A172 (cell line): ENCODE data around the gene KCNJ3. TPM values are rescaled to one million over a fixed set of nuclear protein-coding genes. Genes with fewer than 3 reads are reported as not detected.
A peak's percentile ranks its signal among the peaks of the same experiment; 100 is the strongest.

Experiments
- DNase-seq: peaks from one replicate; pipeline ENCODE4 v3.0.0-alpha.2; 2015; ENCODE audit warnings: low spot score
- total RNA-seq: library from RNA; depleted of rRNA; stranded (reverse); fragments of >200 nt; shearing (Covaris generic); gene quantifications from 2 replicates; pipeline ENCODE4 v1.2.3, GENCODE V29; 2014; rRNA removed

The KCNJ3 gene, protein sequence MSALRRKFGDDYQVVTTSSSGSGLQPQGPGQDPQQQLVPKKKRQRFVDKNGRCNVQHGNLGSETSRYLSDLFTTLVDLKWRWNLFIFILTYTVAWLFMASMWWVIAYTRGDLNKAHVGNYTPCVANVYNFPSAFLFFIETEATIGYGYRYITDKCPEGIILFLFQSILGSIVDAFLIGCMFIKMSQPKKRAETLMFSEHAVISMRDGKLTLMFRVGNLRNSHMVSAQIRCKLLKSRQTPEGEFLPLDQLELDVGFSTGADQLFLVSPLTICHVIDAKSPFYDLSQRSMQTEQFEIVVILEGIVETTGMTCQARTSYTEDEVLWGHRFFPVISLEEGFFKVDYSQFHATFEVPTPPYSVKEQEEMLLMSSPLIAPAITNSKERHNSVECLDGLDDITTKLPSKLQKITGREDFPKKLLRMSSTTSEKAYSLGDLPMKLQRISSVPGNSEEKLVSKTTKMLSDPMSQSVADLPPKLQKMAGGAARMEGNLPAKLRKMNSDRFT
- 0.02 TPM in 1 of 2 replicates, not detected in the other for total RNA-seq

DNA sequence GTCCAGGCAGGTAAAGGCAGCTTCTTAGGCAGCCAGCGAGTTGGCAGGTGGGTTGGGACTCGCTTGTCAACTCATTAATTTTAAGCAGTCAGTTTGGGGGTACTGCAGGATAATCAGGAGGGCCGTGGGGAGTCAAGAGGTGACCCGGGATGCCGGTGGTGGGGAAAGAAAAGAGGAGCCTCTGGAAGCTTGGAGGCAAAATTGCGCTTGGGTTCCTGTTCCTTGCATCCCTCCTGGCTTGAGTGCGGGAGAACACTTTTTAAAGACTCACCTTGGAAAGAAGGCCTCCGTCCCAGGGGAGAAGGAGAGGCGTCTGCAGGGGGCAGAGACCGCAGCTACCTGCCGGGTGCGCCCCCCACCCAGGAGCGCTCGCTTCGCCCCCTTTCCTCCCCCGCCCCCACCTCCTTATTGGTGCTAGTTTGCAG is at the start of gene KCNJ3:
TSS of gene KCNJ3 (plus strand) at position 400 of the 425 bp plus-strand sequence. CDS start 81 bp downstream, outside the sequence.
- DNase-seq, result no peak

DNA sequence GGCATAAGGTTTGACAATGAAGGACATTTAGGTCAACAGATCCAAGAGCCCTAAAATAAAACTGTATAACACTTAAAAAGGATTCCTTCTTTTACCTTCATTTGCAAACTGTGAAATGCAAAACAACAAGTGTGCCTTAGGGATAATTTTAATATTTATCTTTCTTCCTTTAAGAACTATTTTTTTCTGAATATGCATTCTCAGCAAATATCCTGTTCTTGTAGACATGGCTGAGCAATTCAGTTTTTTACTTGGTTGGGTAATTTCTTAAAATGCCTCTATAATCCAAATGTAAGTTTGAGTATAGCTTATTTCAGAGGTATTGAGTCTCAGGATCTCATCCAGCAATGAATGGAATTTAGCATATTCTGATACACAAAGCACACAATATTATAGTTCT is 43.0 kb upstream of the KCNJ3 start:
- DNase-seq, result no peak

DNA sequence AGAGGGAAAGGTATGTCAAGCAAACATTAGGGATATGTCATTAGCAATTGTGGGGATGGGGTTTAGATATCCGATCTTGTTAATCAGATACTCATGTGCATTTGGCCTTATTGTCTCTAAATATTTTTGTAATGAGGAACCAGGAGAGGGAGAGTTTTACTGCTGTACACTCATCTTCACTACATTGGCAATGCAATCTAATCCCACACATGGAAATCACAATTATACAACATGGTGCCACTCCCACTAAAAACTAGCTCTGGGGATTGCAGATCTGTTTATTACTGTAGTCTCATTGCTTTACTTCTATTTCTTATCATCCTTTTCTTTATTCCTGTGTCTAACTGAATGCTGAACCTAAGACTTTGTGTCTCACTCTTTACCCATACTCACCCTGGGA is 39.6 kb upstream of the KCNJ3 start:
- DNase-seq, result no peak

DNA sequence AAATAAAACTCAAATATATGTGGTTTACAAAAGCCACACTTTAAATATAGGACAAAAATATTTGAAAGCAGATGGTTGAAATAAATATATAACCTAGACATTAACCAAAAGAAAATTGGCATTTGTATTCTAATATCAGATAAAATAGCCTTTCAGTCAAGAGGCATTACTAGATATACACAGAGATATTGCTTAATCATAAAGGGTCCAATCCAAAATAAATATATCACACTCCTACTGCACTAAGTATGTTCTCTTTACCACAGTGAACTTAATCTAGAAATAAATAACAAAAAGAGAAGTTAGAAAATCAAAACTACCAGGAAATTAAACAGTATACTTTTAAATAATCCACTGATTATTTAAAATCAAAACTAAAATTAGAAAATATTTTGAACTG is 34.2 kb upstream of the KCNJ3 start:
- no peak for DNase-seq

DNA sequence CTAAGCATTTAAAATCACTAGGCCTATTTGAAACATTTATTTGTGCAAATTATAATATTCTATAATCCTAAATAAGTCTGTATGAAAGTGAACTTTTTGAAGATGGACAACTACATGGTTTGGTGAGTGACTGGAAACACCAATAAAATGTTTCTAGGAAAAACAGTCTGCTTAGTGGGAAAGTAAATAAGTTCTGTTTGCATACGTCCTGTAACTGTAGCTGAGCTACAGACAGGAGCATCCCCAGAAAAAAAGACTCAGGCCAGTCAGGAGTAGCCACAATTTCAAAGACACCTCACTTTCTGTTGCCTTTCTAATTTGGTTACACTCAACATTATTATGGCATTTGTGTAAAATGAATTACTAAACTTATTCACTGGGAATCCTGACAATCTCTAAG is 28.4 kb upstream of the KCNJ3 start:
- no peak for DNase-seq

DNA sequence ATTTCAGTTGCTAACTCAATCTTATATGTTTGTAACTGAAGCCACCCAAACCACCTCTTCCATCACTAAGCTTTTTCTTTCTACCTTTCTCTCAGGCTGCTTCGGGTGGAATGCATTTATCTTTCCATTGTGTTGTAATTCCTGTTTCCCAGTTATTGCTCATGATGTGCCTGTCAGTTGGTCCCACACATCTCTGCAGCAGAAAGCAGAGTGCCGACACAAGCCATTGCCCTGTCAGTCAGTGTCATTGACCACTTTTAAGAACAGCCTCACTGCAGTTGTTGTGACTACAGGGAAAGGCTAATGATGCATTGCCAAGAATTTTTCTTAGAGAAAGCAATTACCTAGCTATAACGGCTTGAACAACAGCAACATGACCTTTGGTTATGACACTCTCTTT is 24.8 kb upstream of the KCNJ3 start:
- no peak for DNase-seq

DNA sequence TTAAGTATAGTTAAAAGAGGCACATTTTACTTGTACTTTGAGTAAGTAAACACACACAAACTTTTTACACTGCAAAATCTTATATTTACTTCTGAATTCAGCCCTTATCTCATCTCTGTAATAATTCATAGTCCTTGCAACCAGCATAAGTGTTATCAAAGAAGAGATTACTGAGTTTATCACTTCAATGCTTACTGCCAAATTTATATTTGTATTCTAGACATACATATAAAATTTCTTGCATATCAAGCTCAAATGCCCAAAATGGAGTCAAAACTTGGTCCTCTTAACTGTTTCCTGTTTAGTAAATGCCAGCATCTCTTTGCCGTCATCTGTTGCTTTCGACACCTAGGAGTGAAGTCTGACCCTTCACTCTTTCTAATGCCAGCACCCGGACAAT is 21.1 kb upstream of the KCNJ3 start:
- DNase-seq, result no peak

DNA sequence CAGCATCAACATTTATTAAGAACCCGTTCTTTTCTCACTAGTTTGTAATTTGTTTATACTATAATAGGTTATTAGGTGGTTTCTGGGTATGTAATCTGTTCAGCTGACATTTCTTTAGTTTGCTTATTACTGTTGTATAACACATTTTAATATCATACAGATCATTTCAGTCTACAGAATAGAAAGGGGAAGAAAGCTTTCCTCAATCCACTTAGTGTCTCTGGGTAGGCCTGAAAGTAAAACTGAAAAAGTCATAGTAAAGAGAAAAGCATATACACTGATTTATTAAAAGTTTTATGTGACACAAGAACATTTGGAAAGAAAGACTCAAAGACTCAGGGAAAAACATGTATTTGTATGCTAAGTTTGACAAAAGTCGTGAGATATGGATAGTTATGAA is 16.8 kb upstream of the KCNJ3 start:
- DNase-seq, result no peak

DNA sequence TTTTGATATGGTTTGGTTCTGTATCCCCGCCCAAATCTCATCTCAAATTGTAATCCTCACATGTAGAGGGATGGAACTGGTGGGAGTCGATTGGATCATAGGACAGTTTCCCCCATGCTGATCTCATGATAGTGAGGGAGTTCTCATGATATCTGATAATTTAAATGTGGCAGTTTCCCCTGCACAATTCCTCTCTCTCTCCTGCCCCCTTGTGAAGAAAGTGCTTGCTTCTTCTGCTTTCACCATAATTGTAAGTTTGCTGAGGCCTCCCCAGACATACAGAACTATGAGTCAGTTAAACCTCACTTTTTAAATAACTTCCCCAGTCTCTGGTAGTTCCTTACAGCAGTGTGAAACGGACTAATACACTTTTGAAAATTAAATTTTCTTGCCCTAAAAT is 12.3 kb upstream of the KCNJ3 start:
- DNase-seq, result no peak

DNA sequence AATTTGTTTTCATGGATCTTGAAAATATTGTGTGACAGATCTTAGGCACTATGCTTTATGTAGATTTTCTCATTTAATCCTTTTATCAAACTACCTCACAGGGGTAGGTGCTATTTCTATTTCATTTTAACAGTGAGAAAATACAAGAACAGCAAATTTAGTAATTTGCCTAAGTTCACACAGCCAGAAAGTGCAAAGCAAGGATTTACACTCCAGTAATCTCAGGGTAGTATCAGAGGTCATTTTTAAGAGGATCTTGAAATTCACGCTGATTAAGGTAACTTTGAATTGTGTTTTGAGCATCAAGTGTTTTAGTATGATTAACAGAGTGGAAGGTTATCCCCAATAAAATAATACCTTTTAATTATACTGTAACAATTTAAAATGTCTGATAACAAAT is 10.1 kb upstream of the KCNJ3 start:
- DNase-seq, result no peak

DNA sequence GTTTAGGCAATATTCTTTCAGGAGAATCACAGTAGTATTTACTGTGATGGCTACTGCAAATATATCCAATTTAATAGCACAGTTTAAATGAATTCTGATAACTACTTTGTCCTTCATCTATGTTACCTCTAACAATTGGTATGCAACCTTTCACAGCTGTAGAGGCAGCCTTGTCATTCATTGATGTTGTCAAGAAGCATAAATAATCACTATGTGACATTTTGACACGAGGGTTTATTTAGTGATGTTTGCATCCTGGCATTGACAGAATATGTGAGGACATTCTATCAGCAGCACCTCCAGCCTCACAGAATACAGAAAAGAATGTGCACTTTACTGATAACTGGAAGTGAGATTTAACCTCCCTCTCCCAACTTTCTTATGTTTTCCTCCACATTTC is 9.3 kb upstream of the KCNJ3 start:
- no peak for DNase-seq

DNA sequence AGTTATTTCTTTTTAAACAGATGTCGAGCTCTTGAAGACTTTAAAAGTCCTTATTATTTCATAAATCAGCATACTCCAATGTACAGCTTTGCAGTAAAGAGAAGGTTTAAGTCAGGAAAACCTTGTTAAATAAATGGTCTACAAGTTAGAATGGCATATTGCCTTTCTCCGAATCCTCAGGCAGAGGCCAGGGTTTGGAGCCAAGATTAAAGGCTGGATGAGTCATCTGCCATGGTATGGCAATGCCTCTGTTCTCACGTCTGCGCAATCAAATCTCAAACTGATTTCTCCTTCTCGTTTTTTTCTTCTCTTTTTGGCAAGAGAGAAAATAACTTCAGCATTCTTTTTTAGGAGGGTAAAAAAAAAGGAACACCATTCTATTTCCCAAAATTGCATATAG is 5.6 kb upstream of the KCNJ3 start:
- DNase-seq, result peak; percentile 65

DNA sequence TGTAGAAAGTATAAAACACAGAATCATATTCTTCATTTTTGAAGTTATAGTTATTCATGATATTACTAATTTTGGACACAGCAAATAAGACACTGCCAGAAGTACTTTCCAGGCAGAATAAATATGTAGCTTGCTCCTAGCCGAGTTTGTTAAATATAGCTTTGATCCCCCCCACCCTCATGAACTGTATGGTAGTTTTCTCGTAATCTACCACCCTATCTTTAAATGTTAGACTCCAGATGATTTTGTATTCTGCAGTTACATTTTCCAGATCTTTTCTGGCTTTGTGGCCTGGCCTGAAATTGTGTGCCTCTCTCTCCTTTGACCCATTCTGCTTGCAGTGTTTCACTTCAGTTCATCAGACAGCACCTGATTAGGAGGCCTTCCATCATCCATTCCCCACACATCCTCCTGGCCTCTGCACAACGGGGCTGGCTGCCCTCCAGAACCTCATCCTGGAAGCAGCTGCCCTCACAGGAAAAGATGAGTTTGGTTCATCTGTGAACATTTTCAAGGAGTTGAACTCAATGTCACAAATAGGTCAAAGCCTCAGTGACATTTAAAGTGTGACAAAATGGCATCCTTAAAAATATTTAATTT is 4.7 kb upstream of the KCNJ3 start:
- no peak for DNase-seq

DNA sequence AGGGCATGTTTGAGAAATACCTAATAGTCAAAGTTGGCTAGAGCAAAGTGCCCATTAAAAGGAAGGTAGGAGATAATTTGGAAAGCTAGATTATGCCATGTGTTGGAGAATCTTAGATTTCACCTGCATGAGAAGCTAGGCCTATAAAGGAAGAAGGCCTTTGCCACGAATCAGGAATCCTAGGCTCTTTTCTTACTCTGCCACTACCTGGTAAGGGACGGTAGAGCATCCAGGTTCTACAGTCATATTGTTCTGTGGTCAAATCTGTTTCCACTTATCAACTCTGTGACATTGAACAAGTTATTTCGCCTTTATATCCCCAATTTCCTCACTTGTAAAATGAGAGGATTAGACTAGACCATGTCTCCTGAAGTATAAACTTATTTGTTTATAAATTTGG is 3.6 kb upstream of the KCNJ3 start:
- DNase-seq, result no peak

DNA sequence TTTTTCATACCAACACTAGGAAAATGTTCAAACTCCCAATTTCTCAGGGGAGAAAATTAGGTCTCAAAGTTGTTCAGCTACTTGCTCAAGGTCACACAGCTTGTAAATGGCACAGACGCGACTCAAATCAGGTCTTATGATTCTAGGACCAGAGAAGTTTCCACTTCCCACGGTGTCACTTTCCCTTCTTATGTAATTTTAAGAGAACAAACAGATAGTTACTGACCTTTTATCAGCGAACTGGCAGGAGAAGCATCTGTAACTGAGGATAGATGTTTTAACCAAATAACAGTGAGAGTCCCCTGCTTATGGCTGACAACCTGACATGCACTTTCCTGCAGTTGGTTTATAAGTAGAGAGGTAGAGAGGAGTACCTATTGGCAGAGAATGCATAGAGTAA is 2.1 kb upstream of the KCNJ3 start:
- no peak for DNase-seq

DNA sequence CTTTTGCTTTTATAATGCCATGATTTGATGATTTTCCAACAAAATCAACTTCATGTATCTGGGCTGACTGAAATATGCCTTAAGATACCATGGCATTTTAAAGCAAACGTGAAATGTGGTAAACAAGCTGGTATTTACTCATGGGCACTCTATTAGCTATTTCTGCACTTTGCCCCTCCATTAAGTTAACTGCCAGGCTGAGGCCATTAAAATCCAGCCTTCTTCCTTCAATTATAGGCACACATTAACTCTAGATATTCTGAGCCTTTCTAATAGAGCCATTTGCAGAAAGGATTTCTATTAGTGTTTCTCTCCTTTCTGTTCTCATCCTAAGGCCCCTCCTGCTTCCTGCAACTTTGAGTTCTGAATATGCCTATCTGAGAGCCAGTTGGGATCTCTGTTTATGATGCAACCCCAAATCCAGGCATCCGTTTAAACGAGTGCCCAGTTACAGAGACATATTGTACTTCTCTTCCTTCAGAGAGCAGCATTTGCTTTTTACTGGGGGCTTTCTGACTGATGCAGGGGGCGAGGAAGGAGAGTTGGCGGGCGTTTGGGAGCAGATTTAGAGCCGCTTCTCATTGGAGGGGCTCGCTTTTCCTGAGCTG is 1.6 kb upstream of the KCNJ3 start:
- DNase-seq, result no peak

DNA sequence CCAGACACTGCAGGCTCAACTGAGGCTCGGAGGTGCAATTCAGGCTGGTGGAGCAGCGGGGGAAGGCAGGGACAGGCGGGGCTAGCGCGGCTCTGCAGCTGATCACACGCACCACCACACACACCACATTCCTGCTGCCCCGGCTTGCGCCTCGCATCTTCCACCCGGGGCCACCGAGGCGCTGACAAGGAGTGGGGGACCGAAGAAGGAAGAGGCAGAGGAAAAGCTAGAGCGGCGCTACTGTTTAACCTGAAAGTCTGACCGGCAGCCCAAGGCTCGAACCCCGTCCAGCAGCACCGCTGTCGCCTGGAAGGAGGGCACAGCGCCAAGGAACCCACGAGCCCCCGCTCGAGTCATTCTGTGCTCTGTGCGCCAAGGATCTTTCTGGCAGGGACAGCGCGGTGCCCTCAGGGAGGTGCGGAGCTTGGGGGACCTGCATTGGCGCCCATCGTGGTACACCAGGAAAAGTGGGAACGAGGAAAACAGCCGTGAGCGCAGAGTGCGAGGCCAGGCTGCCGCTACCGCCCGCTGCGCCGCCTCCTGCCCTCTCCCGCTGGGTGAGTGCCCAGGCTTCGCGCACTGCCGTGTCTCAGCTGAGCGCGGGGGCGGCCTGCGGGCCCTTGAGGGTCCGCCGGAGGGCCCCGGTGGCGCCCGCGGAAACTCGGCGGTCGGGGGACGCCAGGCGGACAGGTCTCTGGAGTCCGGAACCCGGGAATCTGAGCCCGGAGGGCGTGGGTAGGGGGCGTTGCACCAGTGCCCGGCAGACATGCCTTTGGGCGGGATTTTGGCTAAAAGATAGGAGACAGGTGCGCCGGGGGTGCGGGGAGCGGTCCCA is 860 bp upstream of the KCNJ3 start:
- DNase-seq, result no peak

DNA sequence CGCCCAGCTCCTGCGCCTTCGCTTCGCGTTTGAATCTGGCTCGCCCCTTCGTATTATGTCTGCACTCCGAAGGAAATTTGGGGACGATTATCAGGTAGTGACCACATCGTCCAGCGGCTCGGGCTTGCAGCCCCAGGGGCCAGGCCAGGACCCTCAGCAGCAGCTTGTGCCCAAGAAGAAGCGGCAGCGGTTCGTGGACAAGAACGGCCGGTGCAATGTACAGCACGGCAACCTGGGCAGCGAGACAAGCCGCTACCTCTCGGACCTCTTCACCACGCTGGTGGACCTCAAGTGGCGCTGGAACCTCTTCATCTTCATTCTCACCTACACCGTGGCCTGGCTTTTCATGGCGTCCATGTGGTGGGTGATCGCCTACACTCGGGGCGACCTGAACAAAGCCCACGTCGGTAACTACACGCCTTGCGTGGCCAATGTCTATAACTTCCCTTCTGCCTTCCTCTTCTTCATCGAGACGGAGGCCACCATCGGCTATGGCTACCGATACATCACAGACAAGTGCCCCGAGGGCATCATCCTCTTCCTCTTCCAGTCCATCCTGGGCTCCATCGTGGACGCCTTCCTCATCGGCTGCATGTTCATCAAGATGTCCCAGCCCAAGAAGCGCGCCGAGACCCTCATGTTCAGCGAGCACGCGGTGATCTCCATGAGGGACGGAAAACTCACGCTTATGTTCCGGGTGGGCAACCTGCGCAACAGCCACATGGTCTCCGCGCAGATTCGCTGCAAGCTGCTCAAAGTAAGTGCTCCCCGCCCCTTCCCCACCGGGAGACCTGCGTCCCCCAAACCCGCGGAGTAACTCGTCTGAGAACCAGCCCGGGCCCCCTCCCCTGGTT is 453 bp downstream of the KCNJ3 start:
- DNase-seq, result no peak

DNA sequence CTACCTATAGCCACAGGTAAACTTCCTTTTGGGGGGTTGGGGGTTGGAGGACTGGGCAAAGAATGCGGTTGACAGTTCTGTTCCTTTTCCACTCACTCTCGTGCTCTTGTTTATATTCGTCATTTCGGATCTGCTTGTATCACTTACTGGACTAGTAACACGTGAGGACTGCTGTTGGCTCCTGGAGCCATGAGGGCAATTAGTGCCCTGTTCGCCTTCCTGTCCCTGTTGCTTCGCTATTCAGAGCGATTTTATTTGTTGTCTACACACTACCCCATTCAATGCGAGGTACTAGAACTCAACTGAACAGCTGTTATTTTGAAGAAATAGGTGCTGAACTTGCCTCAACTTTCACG is 1.1 kb downstream of the KCNJ3 start:
- DNase-seq, result no peak

DNA sequence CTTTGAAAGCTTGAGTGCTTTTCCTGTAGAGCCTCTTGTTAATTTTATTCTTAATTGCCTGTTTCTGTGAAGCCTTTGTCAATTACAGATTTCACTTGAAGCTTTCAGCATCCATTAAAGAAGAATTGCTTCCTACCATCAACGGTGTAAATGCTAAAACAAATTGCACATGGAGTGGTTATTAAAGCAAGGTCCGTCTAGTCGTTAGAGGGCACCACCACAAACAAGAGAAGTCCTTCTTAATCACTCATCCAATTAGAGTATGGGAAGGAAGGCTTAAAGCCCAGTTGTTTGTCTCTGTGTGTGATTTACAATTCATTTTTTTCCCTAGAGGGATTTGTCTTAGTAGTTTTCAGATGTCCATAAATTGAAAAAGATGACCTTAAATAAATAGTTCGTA is 1.6 kb downstream of the KCNJ3 start:
- no peak for DNase-seq

DNA sequence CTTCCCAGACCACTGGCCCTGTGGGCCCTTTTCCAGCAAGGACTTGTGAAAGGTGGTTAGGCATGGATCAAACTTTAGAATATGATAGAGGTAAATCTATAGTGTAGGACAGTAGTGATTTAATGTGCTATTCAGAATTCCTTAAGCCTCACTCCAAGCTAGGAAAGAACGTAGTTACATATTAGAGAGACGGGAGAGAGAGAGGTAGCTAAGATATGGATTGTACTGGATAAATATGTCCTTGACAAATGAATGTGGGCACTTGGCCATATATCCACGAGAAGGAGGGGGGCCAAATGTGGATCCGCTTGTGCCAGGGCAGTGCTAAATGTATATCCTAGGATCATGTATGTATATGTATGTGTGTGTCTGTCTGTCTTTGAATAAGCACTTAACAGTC is 6.5 kb downstream of the KCNJ3 start:
- no peak for DNase-seq
